Anterior cingulate cortex (tissue), 58 donors: Measurements from ENCODE around the gene LLCFC1.
"Not testable (repeated sequence)": the region's sequence is repeated elsewhere in the genome, so short reads cannot be mapped to it uniquely, and the experiment has no call there.

Experiments
- DNase-seq, 58 donors: peaks; one replicate each; lab custom pipeline; 2025; lab: John Stamatoyannopoulos, UW

Gene LLCFC1

DNA sequence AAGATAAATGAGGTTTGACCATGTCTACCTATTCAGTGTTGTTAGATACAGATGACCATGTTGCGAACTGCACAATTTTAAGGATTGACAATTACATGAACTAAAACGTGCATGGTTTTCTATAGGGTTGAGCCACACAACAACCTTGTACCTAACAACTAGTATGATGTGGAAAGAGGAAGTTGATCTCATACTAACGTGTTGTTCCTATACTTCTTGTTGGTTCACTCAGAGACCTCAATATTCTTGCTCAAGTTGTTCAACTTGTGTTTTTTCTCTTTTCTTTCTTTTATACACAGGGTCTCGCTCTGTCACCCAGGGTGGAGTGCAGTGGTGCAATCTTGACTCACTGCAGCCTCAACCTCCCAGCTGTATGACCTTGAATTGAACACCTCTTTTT lies 28.9 kb downstream of the LLCFC1 start:
- no peak for DNase-seq

DNA sequence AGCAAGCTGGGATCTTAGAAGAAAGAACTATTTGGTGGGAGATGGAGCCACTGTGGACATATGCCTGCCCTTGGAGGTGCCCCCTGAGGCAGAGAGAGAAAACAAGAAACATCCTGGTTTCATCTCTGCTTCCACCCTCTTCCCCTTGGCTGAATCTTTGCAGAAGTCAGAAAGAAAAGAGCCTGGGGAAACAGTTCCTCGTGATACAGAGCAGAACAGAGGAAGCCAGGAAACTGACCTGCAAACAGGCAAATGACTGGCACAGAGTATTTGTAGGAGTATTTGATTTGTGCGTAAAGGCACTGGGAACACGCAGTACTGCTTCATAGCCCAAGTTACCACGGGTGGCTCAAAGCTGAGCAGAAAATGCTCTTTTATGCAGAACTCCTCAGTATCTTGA lies 29.9 kb downstream of the LLCFC1 start:
- no peak for DNase-seq

GRCh38 chr7:142974626-142975025 lies 35.3 kb downstream of the LLCFC1 start:
- DNase-seq, result no peak

- not testable (repeated sequence) for DNase-seq
Observed at GRCh38 chr7:142978402-142978801, 39.1 kb downstream of the LLCFC1 start.

DNA sequence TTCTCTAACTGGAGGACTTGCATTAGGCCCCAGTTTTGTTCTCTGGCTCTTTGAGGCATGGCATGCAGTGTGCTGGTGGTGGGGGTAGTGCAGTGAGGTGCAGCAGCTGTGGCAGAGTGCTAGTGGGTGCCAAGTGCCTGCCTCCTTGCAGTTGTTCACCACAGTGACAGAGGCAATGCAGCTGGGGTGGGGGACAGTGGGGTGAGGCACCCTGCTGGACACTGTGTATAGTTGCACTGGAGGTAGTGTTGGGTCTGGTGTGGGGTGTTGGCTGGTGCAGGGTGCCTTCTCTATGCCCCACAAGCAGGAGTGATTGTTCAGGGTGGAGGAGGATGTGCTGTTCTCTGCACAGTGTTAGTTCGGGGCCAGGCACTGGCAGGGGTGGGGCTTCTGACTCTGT lies 44.5 kb downstream of the LLCFC1 start:
- DNase-seq, result no peak

DNA sequence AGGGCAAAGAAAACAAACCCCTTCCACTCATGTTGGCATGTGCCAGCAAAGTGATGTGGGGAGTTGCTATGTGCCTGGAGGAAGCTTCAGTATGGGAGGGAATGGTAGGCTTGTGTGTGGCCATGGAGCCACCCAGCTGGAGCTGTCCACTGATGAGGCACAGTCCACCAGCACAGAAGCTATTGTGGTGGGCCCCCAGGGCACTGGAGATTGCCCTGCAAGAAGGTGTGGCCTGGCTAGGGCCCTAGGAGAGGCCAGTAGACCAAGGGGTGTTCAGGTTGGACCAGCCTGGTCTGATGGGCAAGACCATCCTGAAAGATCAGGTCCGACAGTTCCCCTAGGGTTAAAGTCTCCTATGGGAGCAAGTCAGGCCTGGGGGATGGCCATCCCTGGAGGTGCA lies 45.0 kb downstream of the LLCFC1 start:
- no peak for DNase-seq
